Rectal smooth muscle tissue (tissue), 1 donor: ENCODE measurements around the gene HAAO.
"Not testable (repeated sequence)": the region's sequence is repeated elsewhere in the genome, so short reads cannot be mapped to it uniquely, and the experiment has no call there.

Source experiments
- H3K27ac ChIP-seq: one replicate; pipeline ENCODE4 v1.7.0; 2013; ENCODE audit warnings: low read depth, low read length, inconsistent platforms
- H3K27me3 ChIP-seq: one replicate; pipeline ENCODE4 v1.7.0; 2013; ENCODE audit warnings: low read length; ENCODE audit not compliant: control insufficient read depth, insufficient read depth
- H3K36me3 ChIP-seq: one replicate; pipeline ENCODE4 v1.7.0; 2013; ENCODE audit warnings: low read length; ENCODE audit not compliant: control insufficient read depth, insufficient read depth
- H3K4me1 ChIP-seq: one replicate; pipeline ENCODE4 v1.7.0; 2013; ENCODE audit warnings: low read length; ENCODE audit not compliant: control insufficient read depth, insufficient read depth
- H3K4me3 ChIP-seq: one replicate; pipeline ENCODE4 v1.7.0; 2013; ENCODE audit warnings: low read length
- H3K9ac ChIP-seq: one replicate; pipeline ENCODE4 v1.7.0; 2013; ENCODE audit warnings: low read length

HAAO gene

GRCh38 chr2:42792583-42793333, at the start of gene HAAO:
Gene HAAO (minus strand): TSS chr2:42792583. CDS start chr2:42792536, 47 bp downstream.
- peak within 1 kb of the TSS; percentile 83 for H3K4me3 ChIP-seq
- no peaks in the 10 kb centered on the region for H3K27me3 ChIP-seq
- H3K27ac ChIP-seq = peak within 1 kb of the TSS; percentile 64
- H3K9ac ChIP-seq = peak within 1 kb of the TSS; percentile 78
- peaks cover 2% of the 10 kb centered on the region for H3K4me1 ChIP-seq
- no peaks in the 10 kb centered on the region for H3K36me3 ChIP-seq

DNA sequence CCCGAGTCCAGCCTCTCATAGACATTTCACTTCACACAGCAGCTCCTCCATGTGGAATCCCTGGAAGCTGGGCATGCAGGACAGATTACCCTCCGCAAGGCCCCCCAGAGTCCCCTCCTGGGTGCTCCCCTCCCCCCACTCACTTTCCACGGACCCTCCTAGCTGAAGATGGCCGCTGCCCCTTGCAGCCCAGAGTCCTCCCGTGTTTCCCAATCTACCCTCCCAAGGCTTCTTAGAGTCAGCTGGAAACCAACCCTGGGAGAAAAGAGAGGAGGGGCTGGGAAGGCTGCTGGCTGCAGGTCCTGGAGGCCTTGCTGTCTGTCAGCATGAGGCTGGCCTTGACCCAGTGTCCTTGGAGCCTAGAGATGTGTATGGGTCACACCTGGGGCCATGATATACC, 49.0 kb upstream of the HAAO start:
- Histone ChIP-seq H3K4me3 (no peak overlapping the region), H3K4me1 (peaks cover 21% of the 10 kb centered on the region), H3K27ac (no peak overlapping the region), H3K9ac (no peak overlapping the region), H3K27me3 (no peaks in the 10 kb centered on the region), H3K36me3 (no peaks in the 10 kb centered on the region)

- Histone ChIP-seq H3K36me3 (no peaks in the 10 kb centered on the region), H3K4me1 (peaks cover 17% of the 10 kb centered on the region), H3K27ac (no peak overlapping the region), H3K9ac (no peak overlapping the region), H3K4me3 (no peak overlapping the region), H3K27me3 (no peaks in the 10 kb centered on the region)
These were observed 48.4 kb upstream of the HAAO start for GRCh38 chr2:42840760-42841159.

DNA sequence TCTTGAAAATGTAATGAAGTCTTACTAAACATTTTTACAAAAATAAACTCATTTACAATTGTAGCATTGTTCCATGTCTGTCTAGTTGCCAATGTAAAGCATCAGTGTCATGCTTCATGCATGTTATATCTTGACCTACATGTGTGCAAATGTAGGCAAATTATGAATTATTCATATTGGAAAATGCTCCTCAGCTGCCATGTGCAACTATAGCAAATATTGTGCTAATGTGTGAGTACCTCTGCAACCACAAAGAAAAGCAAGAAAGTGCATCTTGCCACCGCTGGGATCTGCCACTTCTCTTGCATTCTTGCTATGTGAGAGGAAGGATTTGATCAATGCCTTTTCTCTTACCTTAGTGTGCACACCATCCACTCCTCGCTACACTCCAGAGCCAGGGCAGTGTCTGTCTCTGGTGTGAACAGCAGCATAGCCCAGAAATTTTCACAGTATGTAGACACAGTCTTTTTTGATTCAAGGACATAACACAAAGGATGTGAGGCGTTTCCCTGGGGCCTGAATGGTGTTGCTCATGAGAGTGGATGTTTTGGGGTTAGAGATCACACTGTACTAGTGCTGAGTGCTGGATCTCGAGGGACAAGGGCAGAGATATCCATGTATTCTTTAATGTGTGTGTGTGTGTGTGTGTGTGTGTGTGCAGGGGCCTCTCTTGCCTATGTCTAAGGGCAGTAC, 47.6 kb upstream of the HAAO start:
- H3K4me3 ChIP-seq = no peak overlapping the region
- no peaks in the 10 kb centered on the region for H3K27me3 ChIP-seq
- H3K36me3 ChIP-seq = no peaks in the 10 kb centered on the region
- peaks cover 10% of the 10 kb centered on the region for H3K4me1 ChIP-seq
- H3K9ac ChIP-seq = no peak overlapping the region
- H3K27ac ChIP-seq = no peak overlapping the region

- Histone ChIP-seq H3K36me3 (no peaks in the 10 kb centered on the region), H3K4me3 (no peak overlapping the region), H3K9ac (no peak overlapping the region), H3K4me1 (peaks cover under 1% of the 10 kb centered on the region), H3K27me3 (no peaks in the 10 kb centered on the region), H3K27ac (no peak overlapping the region)
These were observed 45.8 kb upstream of the HAAO start for GRCh38 chr2:42838133-42838532.

DNA sequence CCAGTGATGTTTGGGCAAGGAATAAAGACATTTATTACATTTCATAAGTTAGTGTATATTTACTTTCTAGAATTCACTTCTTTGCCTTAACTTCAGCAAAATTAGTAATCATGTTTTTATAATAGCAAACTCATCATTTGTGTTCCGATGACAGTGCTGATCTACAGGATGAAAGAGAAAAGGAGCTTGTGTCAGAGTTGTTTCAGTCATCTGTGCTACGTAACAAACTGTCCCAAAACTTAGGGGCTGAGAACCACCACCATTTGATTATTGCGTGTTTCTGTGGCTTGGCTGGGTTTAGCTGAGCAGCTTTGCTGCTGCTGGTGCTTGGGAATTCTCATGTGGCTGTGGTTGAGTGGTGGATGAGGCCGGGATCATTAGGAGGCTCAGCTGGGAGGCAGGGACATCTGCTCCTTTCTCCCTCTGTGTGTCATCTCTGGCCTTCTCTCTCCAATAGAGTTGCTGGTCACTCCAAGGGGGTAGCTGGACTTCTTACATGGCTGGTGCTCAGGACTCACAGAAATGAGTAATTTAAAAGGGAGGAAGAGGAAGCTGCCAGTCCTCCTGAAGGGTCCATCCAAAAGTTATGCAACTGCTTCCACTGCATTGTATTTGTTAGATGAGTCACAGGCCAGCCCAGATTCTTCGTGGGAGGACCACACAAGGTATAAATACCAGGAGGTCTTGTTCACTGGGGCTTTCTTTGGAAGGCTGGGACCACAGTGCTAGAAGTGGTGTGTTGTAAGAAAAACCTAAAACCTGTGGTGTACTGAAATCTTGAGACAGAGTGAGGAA, 43.4 kb upstream of the HAAO start:
- Histone ChIP-seq H3K27me3 (no peaks in the 10 kb centered on the region), H3K4me1 (no peaks in the 10 kb centered on the region), H3K4me3 (no peak overlapping the region), H3K27ac (no peak overlapping the region), H3K9ac (no peak overlapping the region), H3K36me3 (no peaks in the 10 kb centered on the region)

DNA sequence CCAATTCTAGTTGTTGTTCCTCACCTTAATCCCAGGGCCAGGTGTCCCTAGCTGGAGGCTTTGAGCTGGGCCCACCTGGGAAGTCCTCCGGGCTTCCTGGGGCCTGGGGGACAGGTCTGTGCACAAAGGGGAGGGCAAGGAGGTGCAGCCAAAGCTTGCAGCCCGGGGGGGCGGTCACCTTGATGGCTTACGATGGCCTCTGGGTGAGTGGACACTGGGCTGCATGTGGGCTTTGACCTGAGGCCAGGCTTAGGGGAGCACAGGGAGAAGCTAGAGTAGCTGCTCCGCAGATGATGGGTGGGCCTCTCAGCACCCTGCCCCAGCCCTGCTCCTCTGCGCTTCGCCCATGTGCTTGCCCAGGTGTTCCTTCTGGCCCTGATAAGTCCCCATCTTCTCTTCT, 41.8 kb upstream of the HAAO start:
- Histone ChIP-seq H3K36me3 (no peaks in the 10 kb centered on the region), H3K27ac (no peak overlapping the region), H3K4me3 (no peak overlapping the region), H3K27me3 (no peaks in the 10 kb centered on the region), H3K9ac (no peak overlapping the region), H3K4me1 (no peaks in the 10 kb centered on the region)

DNA sequence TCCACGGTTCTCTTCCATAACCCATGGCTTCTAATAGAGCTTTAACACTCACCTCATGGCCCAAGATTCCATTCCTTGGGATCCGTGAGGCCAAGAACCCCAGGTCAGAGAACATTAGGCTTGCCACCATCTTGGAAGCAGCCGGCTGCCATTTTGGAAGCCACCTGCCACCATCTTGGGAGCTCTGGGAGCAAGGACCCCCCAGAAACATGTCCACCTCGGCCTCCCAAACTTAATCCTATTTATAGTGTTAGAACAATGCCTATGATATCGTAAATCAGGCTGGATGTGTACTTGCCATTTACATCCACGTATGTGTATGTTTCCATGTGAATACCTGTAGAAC, 39.9 kb upstream of the HAAO start:
- H3K4me1 ChIP-seq = peaks cover 4% of the 10 kb centered on the region
- no peak overlapping the region for H3K4me3 ChIP-seq
- H3K9ac ChIP-seq = no peak overlapping the region
- H3K36me3 ChIP-seq = no peaks in the 10 kb centered on the region
- H3K27me3 ChIP-seq = no peaks in the 10 kb centered on the region
- H3K27ac ChIP-seq = no peak overlapping the region

DNA sequence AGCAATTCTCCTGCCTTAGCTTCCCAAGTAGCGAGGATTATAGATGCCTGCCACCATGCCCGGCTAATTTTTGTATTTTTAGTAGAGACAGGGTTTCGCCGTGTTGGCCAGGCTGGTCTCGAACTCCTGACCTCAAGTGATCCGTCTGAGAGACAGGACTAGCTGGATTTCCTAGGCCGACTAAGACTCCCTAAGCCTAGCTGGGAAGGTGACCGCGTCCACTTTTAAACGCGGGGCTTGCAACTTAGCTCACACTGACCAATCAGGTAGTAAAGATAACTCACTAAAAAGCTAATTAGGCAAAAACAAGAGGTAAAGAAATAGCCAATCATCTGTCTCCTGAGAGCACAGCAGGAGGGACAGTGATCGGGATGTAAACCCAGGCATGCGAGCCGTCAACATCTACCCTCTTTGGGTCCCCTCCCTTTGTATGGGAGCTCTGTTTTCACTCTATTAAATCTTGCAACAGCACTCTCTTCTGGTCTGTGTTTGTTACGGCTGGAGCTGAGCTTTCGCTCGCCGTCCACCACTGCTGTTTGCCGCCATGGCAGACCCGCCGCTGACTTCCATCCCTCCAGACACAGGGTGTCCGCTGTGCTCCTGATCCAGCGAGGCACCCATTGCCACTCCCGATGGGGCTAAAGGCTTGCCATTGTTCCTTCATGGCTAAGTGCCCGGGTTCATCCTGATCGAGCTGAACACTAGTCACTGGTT, 39.3 kb upstream of the HAAO start:
- not testable (repeated sequence) for H3K27ac ChIP-seq, H3K4me1 ChIP-seq, H3K9ac ChIP-seq, H3K4me3 ChIP-seq, H3K27me3 ChIP-seq, H3K36me3 ChIP-seq

DNA sequence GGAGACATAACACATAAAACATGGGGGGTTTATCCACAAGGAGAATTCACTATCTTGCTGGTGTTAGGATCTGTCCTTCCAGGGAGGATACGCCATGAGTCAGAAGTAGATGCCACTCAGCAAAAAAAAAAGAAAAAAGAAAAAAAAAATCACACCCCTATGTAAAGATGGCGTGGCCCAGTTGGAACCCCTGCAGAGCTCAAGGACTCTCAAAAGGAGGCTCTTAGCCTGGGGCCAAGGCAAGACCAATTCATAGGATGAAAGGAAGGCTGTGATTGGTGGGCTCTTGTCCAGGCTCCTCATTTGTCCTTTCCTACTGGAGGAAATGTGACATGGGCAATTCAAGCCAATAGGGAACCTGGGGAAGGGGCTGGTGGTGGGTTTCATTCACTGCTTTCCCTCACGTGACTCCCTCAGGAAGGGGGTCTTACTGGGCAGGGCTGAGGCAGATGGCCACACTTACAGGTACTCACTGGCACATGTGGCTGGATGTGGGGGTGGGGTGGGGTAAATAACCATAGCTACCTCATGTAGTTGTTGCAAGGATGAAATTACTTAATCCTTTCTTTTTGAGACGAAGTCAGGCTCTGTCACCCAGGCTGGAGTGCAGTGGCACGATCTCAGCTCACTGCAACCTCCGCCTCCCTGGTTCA, 38.7 kb upstream of the HAAO start:
- no peak overlapping the region for H3K9ac ChIP-seq
- no peaks in the 10 kb centered on the region for H3K27me3 ChIP-seq

GRCh38 chr2:42829671-42830440, 37.5 kb upstream of the HAAO start:
- Histone ChIP-seq H3K4me3 (no peak overlapping the region), H3K9ac (no peak overlapping the region), H3K27me3 (no peaks in the 10 kb centered on the region), H3K4me1 (peaks cover 4% of the 10 kb centered on the region), H3K36me3 (no peaks in the 10 kb centered on the region), H3K27ac (no peak overlapping the region)

More for the DNA sequence above, 38.7 kb upstream of the HAAO start:
- H3K4me3 ChIP-seq = no peak overlapping the region
- H3K36me3 ChIP-seq = no peaks in the 10 kb centered on the region
- peaks cover 4% of the 10 kb centered on the region for H3K4me1 ChIP-seq
- no peak overlapping the region for H3K27ac ChIP-seq
